ENCODE data around the gene LAMC3. TPM values are rescaled to one million over a fixed set of nuclear protein-coding genes. Genes with fewer than 3 reads are reported as not detected.

LAMC3 gene
- total RNA-seq, result 0.09 and 0.28 TPM in 2 replicates

DNA sequence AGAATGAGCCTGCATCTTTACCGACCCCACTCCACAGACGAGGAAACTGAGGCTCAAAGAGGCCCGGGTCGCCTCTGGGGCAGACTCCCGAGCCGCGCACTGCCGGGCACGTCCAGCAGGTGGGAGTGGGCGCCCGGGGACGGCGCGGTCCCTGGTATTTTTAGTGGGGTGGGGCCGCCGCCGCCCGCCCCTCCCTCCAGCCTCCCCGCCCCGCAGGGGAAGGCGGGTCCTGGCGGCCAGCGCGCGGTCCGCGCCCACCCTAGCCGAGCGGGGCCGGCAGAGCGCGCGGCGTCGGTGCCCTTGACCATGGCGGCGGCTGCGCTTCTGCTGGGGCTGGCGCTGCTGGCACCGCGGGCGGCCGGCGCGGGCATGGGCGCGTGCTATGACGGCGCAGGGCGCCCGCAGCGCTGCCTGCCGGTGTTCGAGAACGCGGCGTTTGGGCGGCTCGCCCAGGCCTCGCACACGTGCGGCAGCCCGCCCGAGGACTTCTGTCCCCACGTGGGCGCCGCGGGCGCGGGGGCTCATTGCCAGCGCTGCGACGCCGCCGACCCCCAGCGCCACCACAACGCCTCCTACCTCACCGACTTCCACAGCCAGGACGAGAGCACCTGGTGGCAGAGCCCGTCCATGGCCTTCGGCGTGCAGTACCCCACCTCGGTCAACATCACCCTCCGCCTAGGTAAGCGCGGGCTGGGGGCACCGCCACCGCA is at the start of gene LAMC3:
TSS of gene LAMC3 (plus strand) at position 266 of the 710 bp plus-strand sequence. CDS start at position 307, 41 bp downstream.

DNA sequence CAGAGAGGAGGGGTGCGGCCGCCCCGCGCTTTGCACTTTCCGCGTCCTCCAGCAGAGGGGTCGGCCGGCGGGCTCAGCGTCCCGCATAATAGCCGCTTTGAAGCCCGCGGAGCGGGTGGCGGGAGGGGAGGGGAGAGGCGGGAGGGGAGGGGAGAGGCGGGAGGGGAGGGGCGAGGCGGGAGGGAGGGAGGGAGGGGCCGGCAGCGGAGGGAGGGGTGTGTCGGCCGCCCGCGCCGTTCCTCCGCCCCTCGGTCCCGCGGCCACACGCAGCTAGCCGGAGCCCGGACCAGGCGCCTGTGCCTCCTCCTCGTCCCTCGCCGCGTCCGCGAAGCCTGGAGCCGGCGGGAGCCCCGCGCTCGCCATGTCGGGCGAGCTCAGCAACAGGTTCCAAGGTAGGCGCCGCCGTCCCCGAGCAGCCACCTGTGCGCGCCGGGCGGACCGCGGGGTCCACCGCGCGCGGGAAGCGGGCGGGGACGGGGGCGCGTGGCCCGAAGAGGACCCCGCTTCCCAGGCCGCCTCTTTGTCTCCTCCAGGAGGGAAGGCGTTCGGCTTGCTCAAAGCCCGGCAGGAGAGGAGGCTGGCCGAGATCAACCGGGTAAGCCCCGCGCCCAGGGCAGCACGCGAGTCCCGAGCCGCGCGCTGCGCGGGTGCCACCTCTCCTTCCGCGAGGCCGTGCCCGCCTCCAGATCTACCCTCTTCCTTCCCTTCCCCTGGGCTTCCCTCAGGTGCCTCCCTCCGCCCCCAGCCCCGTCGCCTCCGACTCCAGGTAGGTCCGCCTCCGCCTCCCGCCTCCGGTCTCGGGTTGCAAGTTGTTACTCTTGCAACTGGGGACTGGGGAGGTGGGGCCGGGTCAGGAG is 87.5 kb downstream of the LAMC3 start, which contains the start of gene AIF1L:
TSS of gene AIF1L (plus strand) at position 263 of the 857 bp plus-strand sequence. CDS start at position 362, 99 bp downstream.

DNA sequence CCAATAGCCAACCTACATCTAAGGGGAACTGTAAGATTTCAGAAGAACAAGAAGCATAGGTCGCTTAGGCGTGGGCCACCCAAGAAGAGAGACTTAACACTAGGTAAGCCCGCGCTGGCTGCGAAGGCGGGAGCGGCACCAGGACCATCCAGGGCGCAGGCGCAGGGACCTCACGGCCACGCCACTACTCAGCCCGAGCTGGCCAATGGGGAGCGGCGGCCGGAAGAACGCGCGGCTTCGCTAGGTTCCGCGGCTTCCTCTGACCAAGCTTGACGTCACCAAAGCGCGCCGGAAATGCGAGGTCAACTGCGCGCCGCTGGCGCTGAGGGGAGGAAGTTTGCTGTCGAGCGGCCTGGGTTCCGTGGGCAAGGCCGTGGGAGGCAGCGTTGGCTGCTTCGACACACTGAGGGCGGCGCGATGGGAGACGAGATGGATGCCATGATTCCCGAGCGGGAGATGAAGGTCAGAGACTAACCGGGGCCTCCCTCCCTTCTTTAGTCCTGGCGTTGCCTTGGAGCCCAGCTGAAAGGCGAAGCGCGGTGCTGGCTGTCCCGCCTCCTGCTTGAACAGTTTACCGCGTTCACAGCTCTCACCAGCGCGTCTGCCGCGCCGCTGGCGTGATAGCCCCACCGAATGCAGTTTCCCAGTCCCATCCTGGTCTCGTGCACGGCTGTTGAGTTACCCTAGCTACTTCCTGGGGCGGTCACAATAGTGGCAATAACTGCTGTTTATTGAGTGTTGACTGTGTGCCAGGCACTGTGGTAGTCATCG is 116.5 kb downstream of the LAMC3 start, which contains the start of gene NUP214:
TSS of gene NUP214 (plus strand) at position 299 of the 771 bp plus-strand sequence. CDS start at position 418, 119 bp downstream.

Other genes starting within 250 kb of the LAMC3 start
- gene ABL1, start 173.9 kb upstream of the LAMC3 start, total RNA-seq, result 62.0 and 68.1 TPM in 2 replicates
- gene QRFP, start 112.4 kb upstream of the LAMC3 start, total RNA-seq, result not detected in 2 replicates
- 0.28 and 1.5 TPM in 2 replicates for gene FIBCD1, start 69.9 kb upstream of the LAMC3 start, total RNA-seq
- under 0.01 TPM in 2 replicates for gene AIF1L, start 87.4 kb downstream of the LAMC3 start, total RNA-seq
- gene NUP214, start 116.4 kb downstream of the LAMC3 start, total RNA-seq, result 7.3 and 8.7 TPM in 2 replicates

Measured in smooth muscle cell of bladder (primary cell).